GM23248 (cell line): Measurements from ENCODE around the gene EVA1C. TPM values are rescaled to one million over a fixed set of nuclear protein-coding genes. Genes with fewer than 3 reads are reported as not detected.

Source experiments
- DNase-seq: peaks from one replicate; pipeline ENCODE4 v3.0.0-alpha.2; 2015
- H2AFZ ChIP-seq: fragments of 200-600 bp; sonication (generic); 2 replicates; pipeline ENCODE4 v1.6.1; 2016; ENCODE audit warnings: antibody characterized with exemption
- H3F3A ChIP-seq: fragments of 200-600 bp; sonication (generic); 2 replicates; pipeline ENCODE4 v1.6.1; 2016; ENCODE audit warnings: mild to moderate bottlenecking, antibody characterized with exemption, mixed run types; ENCODE audit not compliant: insufficient read depth
- H3K27ac ChIP-seq: fragments of 200-600 bp; sonication (generic); 2 replicates; pipeline ENCODE4 v1.5.1; 2016; ENCODE audit warnings: mild to moderate bottlenecking
- H3K27me3 ChIP-seq: fragments of 200-600 bp; sonication (generic); replicated peaks from 2 replicates; pipeline ENCODE4 v1.6.1; 2016; ENCODE audit warnings: mild to moderate bottlenecking; ENCODE audit not compliant: insufficient read depth
- H3K36me3 ChIP-seq: fragments of 200-600 bp; sonication (generic); 2 replicates; pipeline ENCODE4 v1.6.1; 2016; ENCODE audit warnings: low read depth, mild to moderate bottlenecking
- H3K4me1 ChIP-seq: fragments of 200-600 bp; sonication (generic); 2 replicates; pipeline ENCODE4 v1.6.1; 2016; ENCODE audit warnings: mild to moderate bottlenecking; ENCODE audit not compliant: insufficient read depth
- H3K4me2 ChIP-seq: fragments of 200-600 bp; sonication (generic); one replicate; pipeline ENCODE4 v1.6.1; 2016; ENCODE audit warnings: mild to moderate bottlenecking; ENCODE audit not compliant: unreplicated experiment
- H3K4me3 ChIP-seq: fragments of 200-600 bp; sonication (generic); 2 replicates; pipeline ENCODE4 v1.5.1; 2016; ENCODE audit warnings: mild to moderate bottlenecking
- H3K79me2 ChIP-seq: fragments of 200-600 bp; sonication (generic); 2 replicates; pipeline ENCODE4 v1.6.1; 2016; ENCODE audit warnings: mild to moderate bottlenecking; ENCODE audit not compliant: insufficient read depth
- H3K9ac ChIP-seq: fragments of 200-600 bp; sonication (generic); 2 replicates; pipeline ENCODE4 v1.6.1; 2016; ENCODE audit warnings: mild to moderate bottlenecking
- H3K9me2 ChIP-seq: fragments of 200-600 bp; sonication (generic); 2 replicates; pipeline ENCODE4 v1.6.1; 2016; ENCODE audit warnings: mixed run types, mild to moderate bottlenecking, moderate library complexity; ENCODE audit not compliant: insufficient read depth
- H3K9me3 ChIP-seq: fragments of 200-600 bp; sonication (generic); one replicate; pipeline ENCODE4 v1.6.1; 2017; ENCODE audit warnings: low read depth
- H4K20me1 ChIP-seq: fragments of 200-600 bp; sonication (generic); 2 replicates; pipeline ENCODE4 v1.6.0; 2016; ENCODE audit not compliant: insufficient read depth
- EZH2 ChIP-seq: fragments of 200-600 bp; sonication (generic); IDR thresholded peaks from 2 replicates; pipeline ENCODE4 v1.6.1; 2018; ENCODE audit warnings: antibody characterized with exemption, mild to moderate bottlenecking; ENCODE audit not compliant: insufficient read depth, poor library complexity, severe bottlenecking
- EZH2phosphoT487 ChIP-seq: fragments of 200-600 bp; sonication (generic); IDR thresholded peaks from 2 replicates; pipeline ENCODE4 v1.6.1; 2018; ENCODE audit warnings: antibody characterized with exemption, moderate library complexity, mild to moderate bottlenecking, low read depth; ENCODE audit not compliant: insufficient read depth
- WGBS, 2 experiments: methylation state at CpG; one replicate each; pipeline ENCODE4 v1.1.6; 2015 to 2017; ENCODE audit warnings: low lambda C conversion rate in 2 of 2, low coverage in 1 of 2; ENCODE audit errors: missing lambda C conversion rate in 2 of 2; 5-methylcytosine and 5-hydroxymethylcytosine counted together
- in situ Hi-C: fragments of 300-500 bp; cut with MboI; formaldehyde crosslinking; loops from 2 replicates; pipeline ENCODE4 v1.15.0; 2020
- polyA plus RNA-seq: library from polyadenylated mRNA; unstranded; fragments of >200 nt; fragmentation: Nextera tagmentation; extraction: Ambion mirVana; gene quantifications from 2 replicates; pipeline ENCODE4 v1.2.1, GENCODE V29; 2016
- total RNA-seq: library from RNA; depleted of rRNA; stranded (reverse); fragments of >200 nt; shearing (Covaris generic); gene quantifications from 2 replicates; pipeline ENCODE4 v1.2.3, GENCODE V29; 2014

The EVA1C gene
- total and polyA plus RNA-seq, 2 experiments from 2014 or later, result 1.9 to 2.2 TPM

DNA sequence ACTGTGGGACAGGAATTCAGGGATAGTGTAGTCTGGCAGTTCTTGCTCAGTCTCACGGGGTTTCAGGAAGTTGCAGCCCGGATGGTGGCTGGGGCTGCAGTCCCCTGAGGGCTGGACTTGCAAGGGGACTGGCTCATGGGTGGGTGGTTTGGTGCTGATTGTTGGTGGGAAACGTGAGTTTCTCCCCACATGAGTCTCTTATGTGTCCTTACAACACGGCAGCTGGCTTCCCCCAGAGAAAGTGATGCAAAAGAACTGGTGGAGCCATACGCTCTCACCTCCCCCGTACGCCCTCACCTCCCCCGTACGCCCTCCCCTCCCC lies 64.9 kb downstream of the EVA1C start:
- in situ Hi-C loops, result no loop called here
- H3K4me1 ChIP-seq, result peaks cover 15% of the 10 kb centered on the region
- no peaks in the 10 kb centered on the region for H3K27me3 ChIP-seq
- no peaks in the 10 kb centered on the region for H4K20me1 ChIP-seq
- peaks cover 11% of the 10 kb centered on the region for H3F3A ChIP-seq
- TF ChIP-seq EZH2phosphoT487, result no peak
- H3K79me2 ChIP-seq, result no peaks in the 10 kb centered on the region
- no peak overlapping the region for H3K4me2 ChIP-seq
- no peaks in the 10 kb centered on the region for H3K9me3 ChIP-seq
- H3K27ac ChIP-seq, result no peak overlapping the region
- no peak overlapping the region for H2AFZ ChIP-seq
- H3K9ac ChIP-seq, result no peak overlapping the region
- WGBS, 2 experiments, result 89 to 97% methylated on average over 3 to 7 of the region's 9 CpGs
- H3K36me3 ChIP-seq, result no peaks in the 10 kb centered on the region
- DNase-seq, result no peak
- no peaks in the 10 kb centered on the region for H3K9me2 ChIP-seq
- H3K4me3 ChIP-seq, result no peak overlapping the region

DNA sequence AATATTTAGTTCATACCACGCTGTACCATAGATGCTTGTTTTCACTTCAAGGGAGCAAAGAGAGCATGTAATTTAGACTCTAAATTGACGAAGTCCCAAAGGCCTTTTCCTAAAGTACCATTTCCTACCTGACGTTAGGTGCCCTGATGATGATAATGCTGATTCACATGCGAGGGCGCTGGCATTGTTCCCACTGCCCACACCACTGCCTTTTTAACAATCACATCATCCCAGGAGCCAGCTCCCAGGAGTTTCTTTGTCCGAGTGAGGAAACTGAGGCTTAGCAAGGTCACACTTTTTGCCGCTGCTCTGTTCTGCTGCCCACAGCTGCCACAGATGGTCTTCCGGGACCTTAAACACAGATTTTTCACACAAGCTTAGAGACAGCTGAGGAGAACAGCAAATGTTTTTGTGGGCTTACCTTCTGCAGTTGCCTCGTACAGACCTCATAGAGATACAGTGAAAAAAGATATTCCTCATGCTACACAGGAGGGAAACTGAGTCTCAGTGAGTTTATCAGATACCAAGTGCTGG lies 69.4 kb downstream of the EVA1C start:
- Histone ChIP-seq H3K79me2 (no peaks in the 10 kb centered on the region), H3K27ac (no peak overlapping the region), H3K9ac (no peak overlapping the region), H3K4me1 (peaks cover 5% of the 10 kb centered on the region; the same call in 1 of the 2 replicates), H3K36me3 (no peaks in the 10 kb centered on the region), H4K20me1 (no peaks in the 10 kb centered on the region), H3K9me2 (no peaks in the 10 kb centered on the region), H2AFZ (no peak overlapping the region), H3F3A (0 out of 2 replicates have a peak, but pooled peaks cover 5% of the 10 kb centered on the region), H3K4me3 (no peak overlapping the region), H3K9me3 (no peaks in the 10 kb centered on the region), H3K27me3 (no peaks in the 10 kb centered on the region), H3K4me2 (no peak overlapping the region)
- no peak for DNase-seq
- in situ Hi-C loops, result no loop called here
- 91 to 94% methylated on average over 9 of the region's 9 CpGs for WGBS, 2 experiments
- TF ChIP-seq EZH2phosphoT487, result no peak
- no peak for TF ChIP-seq EZH2

DNA sequence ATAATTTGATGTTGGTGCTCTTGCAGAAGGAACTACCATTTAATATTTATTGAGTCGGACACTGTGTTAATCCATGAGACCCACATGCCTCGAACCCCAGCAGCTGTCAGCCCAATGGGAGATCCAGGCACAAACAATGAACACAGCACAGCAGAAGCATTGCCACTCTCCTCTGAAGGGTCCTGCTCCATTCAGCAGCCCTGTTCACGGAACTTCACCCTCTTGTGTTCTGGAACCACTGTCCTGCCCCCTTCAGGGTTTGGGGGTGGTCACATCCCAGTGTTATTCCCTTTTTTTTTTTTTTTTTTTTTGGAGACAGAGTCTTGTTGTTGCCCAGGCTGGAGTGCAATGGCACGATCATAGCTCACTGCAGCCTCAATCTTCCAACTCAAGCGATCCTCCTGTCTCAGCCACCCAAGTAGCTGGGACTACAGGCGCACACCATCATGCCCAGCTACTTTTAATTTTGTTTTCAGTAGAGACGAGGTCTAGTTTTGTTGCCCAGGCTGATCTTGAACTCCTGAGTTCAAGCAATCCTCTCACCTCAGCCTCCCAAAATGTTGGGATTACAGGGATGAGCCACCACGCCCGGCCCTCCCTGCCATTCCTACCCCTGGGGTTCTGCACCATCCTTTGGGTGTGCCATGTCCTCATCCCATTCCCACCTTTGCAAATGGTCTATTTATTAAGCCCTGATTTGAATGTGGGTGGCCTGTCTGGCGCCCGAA lies 70.2 kb downstream of the EVA1C start:
- TF ChIP-seq EZH2 (no peak), EZH2phosphoT487 (no peak)
- 88 to 92% methylated on average over 11 of the region's 11 CpGs for WGBS, 2 experiments
- no peak for DNase-seq
- no peaks in the 10 kb centered on the region for H3K79me2 ChIP-seq
- H3K36me3 ChIP-seq, result no peaks in the 10 kb centered on the region
- no peaks in the 10 kb centered on the region for H3K9me3 ChIP-seq
- in situ Hi-C loops, result no loop called here
- H2AFZ ChIP-seq, result no peak overlapping the region
- H4K20me1 ChIP-seq, result no peaks in the 10 kb centered on the region
- no peaks in the 10 kb centered on the region for H3K9me2 ChIP-seq
- no peak overlapping the region for H3K9ac ChIP-seq
- H3K4me1 ChIP-seq, result peaks cover 5% of the 10 kb centered on the region; the same call in 1 of the 2 replicates
- H3K4me2 ChIP-seq, result no peak overlapping the region
- no peak overlapping the region for H3K27ac ChIP-seq
- no peak overlapping the region for H3K4me3 ChIP-seq
- H3F3A ChIP-seq, result 0 out of 2 replicates have a peak, but pooled peaks cover 5% of the 10 kb centered on the region
- no peaks in the 10 kb centered on the region for H3K27me3 ChIP-seq

DNA sequence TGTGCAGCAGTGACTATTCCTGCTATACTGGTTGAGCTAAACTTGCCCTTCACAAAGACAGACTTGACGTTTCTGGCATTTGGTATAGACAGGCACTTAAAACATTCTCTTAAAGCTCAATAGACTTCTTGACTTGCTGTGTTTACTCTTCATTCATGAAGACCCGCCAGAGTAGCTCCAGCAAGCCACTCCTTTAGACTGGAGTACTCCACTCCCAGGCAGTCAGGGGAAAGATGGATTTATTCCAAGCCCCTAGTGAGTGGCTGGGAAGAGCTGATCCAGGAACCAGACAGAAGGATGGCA lies 70.7 kb downstream of the EVA1C start:
- Histone ChIP-seq H3K9ac (no peak overlapping the region), H4K20me1 (no peaks in the 10 kb centered on the region), H3K27ac (no peak overlapping the region), H2AFZ (no peak overlapping the region), H3K9me3 (no peaks in the 10 kb centered on the region), H3K79me2 (no peaks in the 10 kb centered on the region), H3F3A (0 out of 2 replicates have a peak, but pooled peaks cover 5% of the 10 kb centered on the region), H3K4me2 (no peak overlapping the region), H3K4me3 (no peak overlapping the region), H3K4me1 (peaks cover 5% of the 10 kb centered on the region; the same call in 1 of the 2 replicates), H3K36me3 (no peaks in the 10 kb centered on the region), H3K9me2 (no peaks in the 10 kb centered on the region), H3K27me3 (no peaks in the 10 kb centered on the region)
- in situ Hi-C loops, result no loop called here
- no peak for DNase-seq
- WGBS, 2 experiments, result 67 to 72% methylated on average over 2 of the region's 2 CpGs
- no peak for TF ChIP-seq EZH2
- TF ChIP-seq EZH2phosphoT487, result no peak
